Left lobe of liver (tissue), 2 donors: ENCODE measurements around the gene EXOC4. TPM values are rescaled to one million over a fixed set of nuclear protein-coding genes. Genes with fewer than 3 reads are reported as not detected.

ENCODE experiments used
- ATAC-seq: fragments of 200-7000 bp; cut with Tn5 transposase; one replicate; pipeline ENCODE4 v1.9.1; 2020; ENCODE audit warnings: mild to moderate bottlenecking, moderate library complexity
- DNase-seq: peaks from one replicate; pipeline ENCODE4 v3.0.0-alpha.2; 2020; ENCODE audit warnings: low spot score
- total RNA-seq: library from RNA; stranded (reverse); gene quantifications from one replicate; pipeline ENCODE4 v1.2.1, GENCODE V29; 2021
- donor health status: DM: no; HTN: no; CAD: no; lungs with moderate emphysema.
- donor health status: DM: no; HTN: yes; CAD: no.

Gene EXOC4
- total RNA-seq, 1 donor from 2014 or later: 23.1 TPM

- no peak for ATAC-seq
- no peak for DNase-seq
These were observed 267.4 kb downstream of the EXOC4 start for GRCh38 chr7:133520248-133520647.

- no peak for DNase-seq
- no peak for ATAC-seq
These were observed 269.6 kb downstream of the EXOC4 start for GRCh38 chr7:133522501-133522900.

GRCh38 chr7:133528796-133529195, 275.9 kb downstream of the EXOC4 start:
- no peak for DNase-seq
- no peak for ATAC-seq

- ATAC-seq (no peak), DNase-seq (no peak)
These were observed 277.0 kb downstream of the EXOC4 start for GRCh38 chr7:133529861-133530260.

GRCh38 chr7:133530682-133531081, 277.8 kb downstream of the EXOC4 start:
- no peak for DNase-seq
- ATAC-seq: no peak

- DNase-seq (no peak), ATAC-seq (no peak)
These were observed 281.9 kb downstream of the EXOC4 start for GRCh38 chr7:133534816-133535215.

- no peak for DNase-seq
- no peak for ATAC-seq
These were observed 282.4 kb downstream of the EXOC4 start for GRCh38 chr7:133535308-133535707.

GRCh38 chr7:133536450-133536849, 283.6 kb downstream of the EXOC4 start:
- DNase-seq: no peak

GRCh38 chr7:133539016-133539415, 286.1 kb downstream of the EXOC4 start:
- ATAC-seq: no peak
- no peak for DNase-seq

More at GRCh38 chr7:133536450-133536849, 283.6 kb downstream of the EXOC4 start:
- no peak for ATAC-seq

GRCh38 chr7:133540096-133540860, 287.4 kb downstream of the EXOC4 start:
- DNase-seq (no peak), ATAC-seq (no peak)

GRCh38 chr7:133542209-133542780, 289.4 kb downstream of the EXOC4 start:
- DNase-seq (no peak), ATAC-seq (no peak)

- DNase-seq: no peak
These were observed 290.8 kb downstream of the EXOC4 start for GRCh38 chr7:133543657-133544056.

GRCh38 chr7:133545618-133546017, 292.7 kb downstream of the EXOC4 start:
- DNase-seq (no peak), ATAC-seq (no peak)

More at GRCh38 chr7:133543657-133544056, 290.8 kb downstream of the EXOC4 start:
- no peak for ATAC-seq

- DNase-seq (no peak), ATAC-seq (no peak)
These were observed 295.1 kb downstream of the EXOC4 start for GRCh38 chr7:133547981-133548380.

GRCh38 chr7:133549633-133550032, 296.8 kb downstream of the EXOC4 start:
- DNase-seq (no peak), ATAC-seq (no peak)

- DNase-seq (no peak), ATAC-seq (no peak)
These were observed 297.3 kb downstream of the EXOC4 start for GRCh38 chr7:133550145-133550544.

GRCh38 chr7:133550811-133551210, 297.9 kb downstream of the EXOC4 start:
- no peak for ATAC-seq

GRCh38 chr7:133551466-133551865, 298.6 kb downstream of the EXOC4 start:
- ATAC-seq: no peak
- no peak for DNase-seq

More at GRCh38 chr7:133550811-133551210, 297.9 kb downstream of the EXOC4 start:
- no peak for DNase-seq

GRCh38 chr7:133552079-133552478, 299.2 kb downstream of the EXOC4 start:
- DNase-seq (no peak), ATAC-seq (no peak)

- DNase-seq (no peak), ATAC-seq (no peak)
These were observed 301.5 kb downstream of the EXOC4 start for GRCh38 chr7:133554330-133554729.

- ATAC-seq (no peak), DNase-seq (no peak)
These were observed 303.2 kb downstream of the EXOC4 start for GRCh38 chr7:133556048-133556447.

GRCh38 chr7:133556553-133556952, 303.7 kb downstream of the EXOC4 start:
- DNase-seq: no peak
- no peak for ATAC-seq

- no peak for ATAC-seq
- no peak for DNase-seq
These were observed 308.0 kb downstream of the EXOC4 start for GRCh38 chr7:133560900-133561299.
